ENCODE data around the gene MFAP5.

GRCh38 chr12:8668441-8668840 lies 5.8 kb upstream of the MFAP5 start:
- TF ChIP-seq GATA1 (IDR thresholded peaks at IDR 0.05; ENCODE audit: low read depth, low read length): no peak
- no peak for TF ChIP-seq POLR2A (IDR thresholded peaks at IDR 0.05; ENCODE audit: low read length)
